Retina (tissue), 1 donor: ENCODE data around the gene ASB4.

Experiments
- DNase-seq: peaks from one replicate; pipeline ENCODE4 v3.0.0-alpha.2; 2016

The ASB4 gene

DNA sequence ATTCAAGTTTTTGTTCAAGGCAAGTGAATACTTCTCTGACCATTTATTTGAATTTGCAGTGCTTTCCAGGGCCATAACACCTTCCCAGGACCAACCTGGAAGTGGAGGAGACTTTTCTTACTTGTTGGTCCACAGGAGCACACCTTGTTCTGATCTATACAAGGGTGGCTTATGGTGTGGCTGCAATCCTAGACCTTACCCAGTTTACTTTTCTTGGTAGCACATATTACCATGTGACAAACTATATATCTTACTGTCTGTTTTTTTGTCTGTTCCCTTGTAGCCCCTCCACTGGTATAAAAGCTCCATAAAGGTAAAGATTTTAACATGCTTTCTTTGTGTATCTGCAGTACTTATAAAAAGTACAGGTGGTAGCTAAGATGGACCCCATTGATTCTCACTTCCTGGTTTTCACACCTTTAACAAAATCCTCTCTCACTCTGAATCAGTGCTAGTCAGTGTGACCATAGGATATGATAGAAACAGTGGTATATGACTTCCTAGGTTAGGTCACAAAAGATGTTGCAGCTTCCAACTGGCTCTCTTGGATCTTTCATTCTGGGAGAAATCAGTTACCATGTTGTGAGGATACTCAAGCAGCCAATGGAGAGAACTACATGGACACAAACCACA is 5.6 kb upstream of the ASB4 start:
- DNase-seq: no peak

DNA sequence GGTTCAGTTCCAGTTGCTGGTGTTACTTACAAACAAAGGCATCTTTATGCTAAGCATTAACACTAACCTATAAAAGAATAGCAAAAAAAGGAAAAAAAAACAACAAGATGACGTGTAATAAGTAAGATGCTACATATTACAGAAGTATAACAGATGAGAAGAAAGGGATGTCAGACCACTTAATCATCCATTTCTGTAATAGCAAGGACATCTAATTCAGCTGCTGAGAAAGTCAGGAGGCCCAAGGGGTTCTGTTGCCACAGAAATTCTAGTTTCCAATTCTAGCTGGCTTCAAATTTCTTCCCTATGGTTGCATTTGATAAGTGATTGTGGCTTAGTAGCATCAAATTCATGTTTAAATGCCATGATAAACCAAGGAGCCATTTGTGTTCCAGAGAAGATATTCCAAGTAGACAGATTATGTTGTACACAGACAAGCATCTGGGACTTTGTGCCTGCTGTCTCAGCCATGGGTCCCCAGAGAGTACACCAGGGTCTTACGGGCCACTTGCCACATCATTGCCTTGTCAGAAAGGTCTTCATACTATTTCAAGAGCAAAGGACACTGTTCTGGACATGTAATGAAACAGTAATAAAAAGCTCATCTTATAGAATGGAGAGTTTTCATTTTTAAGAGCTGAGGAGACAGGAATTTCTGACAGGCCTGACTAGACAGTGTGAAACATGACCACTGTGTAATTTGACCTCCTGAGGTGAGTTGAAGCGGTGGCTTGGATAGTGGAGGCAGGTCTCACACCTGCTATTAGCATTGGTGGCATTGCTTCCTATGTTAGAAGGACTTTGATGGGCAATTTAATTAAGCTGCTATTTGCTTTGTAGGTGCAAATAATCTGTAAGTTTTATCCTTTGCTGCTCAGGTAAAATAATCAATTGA is 4.2 kb upstream of the ASB4 start:
- DNase-seq: peak; percentile 43

GRCh38 chr7:95482424-95482823 is 3.3 kb upstream of the ASB4 start:
- no peak for DNase-seq

DNA sequence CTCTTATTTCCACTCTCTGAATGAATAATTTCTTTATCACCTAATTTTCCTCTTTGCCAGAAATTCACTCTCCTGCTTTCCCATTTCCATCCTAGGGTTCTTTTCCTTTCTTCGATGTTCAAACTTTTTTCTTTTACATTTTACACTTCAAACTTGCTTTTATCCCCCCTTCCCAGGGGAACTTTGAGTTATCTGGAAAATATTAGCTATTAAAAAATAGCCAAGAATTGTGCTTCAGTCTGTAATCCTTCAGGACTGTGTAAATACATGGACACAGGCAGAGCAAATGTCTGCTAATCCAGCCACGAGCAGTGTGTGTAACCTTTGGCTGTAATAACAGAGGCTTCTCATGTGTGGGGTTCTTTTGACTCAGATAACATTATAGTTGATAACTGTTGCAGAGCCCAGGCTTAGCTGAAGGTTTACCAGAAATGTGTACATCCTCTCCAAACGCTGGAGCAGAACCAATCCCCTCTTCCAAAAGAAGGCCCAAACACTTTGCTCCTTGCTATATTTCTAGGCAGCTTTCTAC is 4.6 kb downstream of the ASB4 start:
- no peak for DNase-seq

GRCh38 chr7:95491201-95491600 is 5.5 kb downstream of the ASB4 start:
- DNase-seq: no peak

DNA sequence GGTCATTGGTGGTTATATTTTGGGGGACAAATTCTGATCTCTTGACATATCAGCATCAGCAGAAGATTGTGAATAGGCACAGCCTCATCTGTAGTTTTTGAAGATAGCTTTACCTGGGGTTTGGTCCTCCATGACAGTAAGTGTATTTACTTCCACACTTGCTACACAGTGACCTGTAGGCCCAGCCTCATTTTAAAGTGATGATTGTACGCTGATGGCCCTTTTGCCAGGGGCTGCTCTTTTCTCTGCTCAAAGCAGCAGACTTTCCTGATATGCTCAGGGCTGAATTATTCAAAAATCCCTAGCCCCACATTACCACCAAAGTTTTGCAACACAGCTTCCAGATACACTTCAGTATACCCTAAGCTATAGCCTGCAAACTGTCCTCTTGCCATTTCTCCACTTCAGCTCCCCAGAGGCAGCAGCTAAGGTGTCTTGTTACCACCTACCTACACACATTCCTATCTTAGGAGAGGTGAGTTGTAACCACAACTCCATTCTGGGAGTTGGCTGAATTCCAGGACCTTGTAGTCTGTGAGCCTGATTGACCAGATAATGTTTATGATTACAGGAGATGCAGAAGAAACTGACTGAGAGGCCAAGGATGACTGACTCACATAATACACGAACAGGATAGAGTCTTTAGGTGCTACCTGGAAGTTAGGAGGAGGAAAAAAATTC is 6.0 kb downstream of the ASB4 start:
- no peak for DNase-seq

GRCh38 chr7:95493247-95493646 is 7.5 kb downstream of the ASB4 start:
- no peak for DNase-seq

DNA sequence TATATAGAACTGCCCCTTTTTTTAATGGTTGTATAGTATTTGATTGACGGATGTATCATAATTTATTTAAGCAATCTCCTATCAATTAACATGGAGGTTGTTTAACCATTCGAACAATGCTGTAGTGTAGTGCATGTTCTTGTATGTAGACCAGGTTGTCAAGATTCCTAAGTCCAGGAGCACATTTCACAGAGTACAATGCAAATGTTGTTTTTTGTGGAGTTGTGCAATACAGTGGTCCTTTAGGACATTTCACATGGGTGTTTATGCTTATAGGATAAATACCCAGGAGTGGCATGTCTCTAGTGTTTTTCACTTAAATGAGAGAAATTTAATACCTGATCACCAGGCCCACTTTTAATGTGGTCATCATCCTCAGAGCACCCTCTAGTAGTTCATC is 8.1 kb downstream of the ASB4 start:
- no peak for DNase-seq

DNA sequence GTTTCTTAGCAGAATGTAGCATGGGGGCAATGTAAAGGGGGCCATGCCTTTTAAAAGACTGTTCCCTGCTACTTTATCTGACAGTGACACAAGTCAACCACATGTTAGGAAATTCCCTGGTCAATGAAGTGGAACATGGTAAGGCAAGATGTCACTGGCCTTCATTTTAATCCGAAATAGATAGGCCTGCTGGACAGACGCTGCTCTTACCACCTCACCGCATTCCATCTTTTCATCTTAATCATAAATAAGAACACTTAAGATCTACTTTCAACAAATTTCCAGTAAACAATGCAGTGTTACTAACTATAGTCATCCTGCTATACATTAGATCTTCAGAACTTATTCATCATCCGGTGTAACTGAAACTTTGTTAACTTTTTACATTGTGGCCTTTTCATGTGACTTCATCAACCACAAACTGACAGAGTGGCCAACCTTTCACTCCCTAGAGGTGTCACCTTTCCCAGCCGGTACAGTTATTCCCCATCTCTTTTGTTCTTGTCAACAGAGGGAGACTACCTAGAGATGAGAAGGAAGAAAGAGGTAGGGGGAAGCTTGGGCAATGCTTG is 15.6 kb downstream of the ASB4 start:
- DNase-seq: no peak

DNA sequence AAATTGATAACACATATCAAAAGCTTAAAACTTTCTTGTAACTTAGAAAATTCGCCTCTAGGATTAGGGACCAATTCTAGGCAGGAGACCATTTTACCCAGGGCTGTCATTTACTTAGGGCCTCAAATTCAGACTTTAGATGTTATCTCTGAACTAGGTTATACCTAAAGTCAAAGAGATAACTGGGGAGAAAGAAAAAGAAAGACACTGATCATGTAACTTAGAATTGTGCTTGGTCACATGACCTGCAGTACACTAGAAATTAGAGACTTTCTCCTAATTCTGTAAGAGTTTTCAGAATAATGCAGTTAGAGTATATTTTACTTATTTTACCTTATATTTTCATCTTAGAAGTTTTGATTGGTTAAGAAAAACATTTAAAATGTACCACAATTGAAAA is 16.7 kb downstream of the ASB4 start:
- no peak for DNase-seq

DNA sequence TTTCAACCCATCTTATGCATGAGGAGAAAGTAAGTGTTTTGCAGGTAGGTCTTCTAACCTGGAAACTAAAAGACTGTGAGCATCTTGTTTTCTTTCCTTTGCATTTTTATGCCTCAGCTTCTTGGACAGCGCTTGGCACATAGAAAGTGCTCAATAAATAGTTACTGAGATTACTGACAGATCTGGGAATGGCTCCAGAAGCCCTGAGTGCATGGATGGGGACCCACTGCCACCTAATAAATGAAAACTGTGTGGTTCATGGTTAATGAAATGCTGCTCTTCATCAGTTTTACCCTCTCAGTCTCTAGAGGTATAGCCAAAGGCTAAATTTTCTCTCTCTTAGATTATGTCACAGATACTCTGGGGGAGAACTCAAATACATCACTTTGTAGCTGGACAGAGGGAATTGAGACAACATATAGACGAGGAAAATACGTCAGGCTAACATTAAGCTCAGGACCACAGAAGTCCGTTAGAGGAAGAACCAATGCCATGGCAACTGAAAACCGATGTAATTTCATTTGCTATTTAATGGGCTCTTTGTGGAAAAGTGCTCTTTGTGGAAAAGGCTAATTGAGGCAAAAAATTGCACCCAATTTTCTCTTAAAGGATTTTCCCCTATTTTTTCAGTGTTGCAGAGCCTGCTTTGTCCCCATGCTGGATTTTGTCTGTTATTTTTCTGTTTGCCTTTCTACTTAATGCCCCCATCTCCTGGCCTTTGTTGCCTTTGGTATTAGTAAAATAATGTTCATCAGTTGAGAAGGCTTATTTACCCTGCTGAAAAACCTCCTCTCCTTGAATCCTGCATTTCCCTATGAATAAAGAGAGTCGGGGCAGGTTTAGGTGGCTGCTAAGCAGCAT is 17.8 kb downstream of the ASB4 start:
- no peak for DNase-seq

DNA sequence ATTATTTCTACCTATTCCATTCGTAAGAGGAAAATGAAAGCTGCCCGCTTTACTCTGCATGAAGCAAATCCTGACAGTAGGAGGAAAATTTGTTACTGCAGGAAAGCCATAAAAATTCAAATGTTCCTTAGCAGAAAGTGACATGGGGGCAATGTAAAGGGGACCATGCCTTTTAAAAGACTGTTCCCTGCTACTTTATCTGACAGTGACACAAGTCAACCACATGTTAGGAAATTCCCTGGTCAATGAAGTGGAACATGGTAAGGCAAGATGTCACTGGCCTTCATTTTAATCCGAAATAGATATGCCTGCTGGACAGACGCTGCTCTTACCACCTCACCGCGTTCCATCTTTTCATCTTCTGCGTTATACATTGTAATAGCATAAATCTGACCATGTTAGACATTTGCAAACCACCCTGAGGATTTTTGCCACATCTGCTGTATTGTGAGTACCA is 18.4 kb downstream of the ASB4 start:
- peak; percentile 36 for DNase-seq

DNA sequence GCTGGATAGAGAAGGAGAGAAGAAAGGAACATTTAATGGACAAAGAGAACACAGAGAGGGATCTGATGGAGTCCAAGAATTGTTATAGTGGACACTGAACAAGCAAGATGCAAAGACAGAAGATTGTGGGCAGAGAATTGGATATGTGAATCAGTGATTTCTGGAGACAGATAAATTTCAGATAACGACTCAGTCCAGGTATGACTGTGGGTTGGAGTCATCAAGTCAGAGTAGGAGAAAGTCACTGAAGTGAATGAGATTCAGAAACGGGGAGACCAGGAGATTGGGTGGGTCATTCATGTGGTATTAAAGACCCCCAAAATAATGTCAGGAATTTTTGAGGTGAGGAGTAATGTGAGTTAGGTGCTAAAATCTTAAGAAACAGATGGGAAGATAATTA is 23.0 kb downstream of the ASB4 start:
- no peak for DNase-seq

DNA sequence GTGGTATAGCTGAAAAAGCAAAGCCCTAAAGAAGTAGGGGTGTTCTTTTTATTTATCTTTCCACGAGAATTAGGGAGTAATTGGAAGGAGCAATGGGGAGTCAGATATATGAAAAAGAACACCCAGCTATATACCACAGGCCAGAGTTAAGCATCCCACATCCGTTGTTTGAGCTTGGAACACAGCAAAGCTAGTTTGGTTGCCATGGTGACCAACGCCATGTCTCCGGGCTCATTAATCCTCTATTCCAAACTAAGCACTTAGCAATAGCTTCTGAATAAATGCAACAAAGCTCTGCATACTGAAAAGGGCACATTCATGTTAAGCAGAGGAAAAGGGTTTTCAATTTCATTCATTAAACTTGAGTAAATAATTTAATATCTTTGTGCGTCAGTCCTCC is 23.5 kb downstream of the ASB4 start:
- DNase-seq: peak; percentile 80

GRCh38 chr7:95511716-95512260 is 26.0 kb downstream of the ASB4 start:
- peak; percentile 64 for DNase-seq

DNA sequence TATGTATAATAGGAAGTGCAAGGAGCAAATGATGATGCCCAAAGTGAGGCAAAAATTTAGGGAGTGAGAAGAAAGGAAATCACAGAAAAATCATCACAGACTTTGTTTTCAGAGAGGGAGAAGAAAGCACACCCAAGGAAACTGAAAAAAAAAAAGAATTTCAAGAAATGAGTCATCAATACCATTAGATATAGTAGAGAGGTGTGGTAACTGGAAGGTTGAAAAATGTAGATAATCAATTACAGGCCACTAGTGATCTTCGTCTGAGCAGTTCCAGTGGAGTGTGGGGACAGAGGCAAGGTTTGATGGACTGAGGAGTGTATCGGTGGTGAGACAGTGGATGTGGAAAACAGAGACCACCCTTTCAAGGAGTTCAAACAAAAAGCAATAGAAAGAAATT is 31.7 kb downstream of the ASB4 start:
- DNase-seq: no peak

DNA sequence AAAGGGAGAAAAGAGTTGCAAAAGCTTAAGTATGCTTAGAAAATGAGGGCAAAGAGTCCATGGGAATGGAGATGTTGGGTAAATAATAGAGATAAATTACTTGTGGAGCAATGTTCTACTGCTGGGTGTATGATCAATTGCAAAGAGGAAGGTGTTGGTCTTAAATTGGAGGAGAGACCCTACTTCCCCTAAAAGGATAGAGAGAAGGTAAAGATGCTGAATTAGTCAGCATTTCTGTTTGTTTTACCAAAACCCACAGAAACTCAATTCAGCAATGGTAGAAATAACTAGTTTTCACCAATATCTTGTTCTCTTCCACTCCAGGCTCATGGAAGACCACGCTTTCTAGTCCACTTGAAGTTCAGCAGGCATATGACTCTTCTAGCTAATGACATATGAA is 32.1 kb downstream of the ASB4 start:
- no peak for DNase-seq

- no peak for DNase-seq
Measured at GRCh38 chr7:95520136-95520535, 34.4 kb downstream of the ASB4 start.

GRCh38 chr7:95525503-95525902 is 39.8 kb downstream of the ASB4 start:
- DNase-seq: no peak

- DNase-seq: no peak
Measured at GRCh38 chr7:95526128-95526738, 40.5 kb downstream of the ASB4 start.

- DNase-seq: peak; percentile 54
Measured at GRCh38 chr7:95527033-95527775, 41.5 kb downstream of the ASB4 start.
